H1 (cell line): ENCODE measurements around the gene CDC7. TPM values are rescaled to one million over a fixed set of nuclear protein-coding genes. Genes with fewer than 3 reads are reported as not detected.

Experiments used
- CTCF ChIA-PET: fragments of 300-600 bp; sonication (Branson Sonifier 250); formaldehyde crosslinking; loops from one replicate; lab custom pipeline; 2021; ENCODE audit not compliant: partially characterized antibody; lab: Charles Lee
- POLR2A ChIA-PET: fragments of 300-600 bp; sonication (Branson Sonifier 250); formaldehyde crosslinking; loops from one replicate; lab custom pipeline; 2021; ENCODE audit warnings: inconsistent platforms; ENCODE audit not compliant: partially characterized antibody; lab: Charles Lee
- DNase-seq, 2 experiments: peaks; one replicate each; pipeline versions ENCODE4 v3.0.0 to v3.0.0-alpha.2; 2010 to 2022; ENCODE audit warnings: low spot score in 2 of 2, low read depth in 1 of 2, mixed read lengths in 1 of 2
- FAIRE-seq: peaks from 2 replicates; lab custom pipeline; 2011; peaks lifted over from hg19 to GRCh38; lab: Jason Lieb, UNC
- H2AFZ ChIP-seq: 2 replicates; pipeline ENCODE4 v1.8.1; 2012; ENCODE audit warnings: low read length, inconsistent platforms
- H2AK5ac ChIP-seq: 2 replicates; pipeline ENCODE4 v1.6.1; 2013; ENCODE audit warnings: low read depth, low read length
- H2BK120ac ChIP-seq: replicated peaks from 2 replicates; pipeline ENCODE3; 2013; ENCODE audit warnings: low read depth, low read length, inconsistent platforms
- H2BK12ac ChIP-seq: 2 replicates; pipeline ENCODE4 v1.6.1; 2013; ENCODE audit warnings: low read depth, low read length
- H2BK15ac ChIP-seq: 2 replicates; pipeline ENCODE4 v1.6.1; 2013; ENCODE audit warnings: low read length
- H2BK20ac ChIP-seq: 2 replicates; pipeline ENCODE4 v1.6.1; 2013; ENCODE audit warnings: low read length
- H2BK5ac ChIP-seq: 2 replicates; pipeline ENCODE4 v1.6.1; 2013; ENCODE audit warnings: low read depth, low read length
- H3K14ac ChIP-seq: 2 replicates; pipeline ENCODE4 v1.6.1; 2013; ENCODE audit warnings: inconsistent platforms; ENCODE audit not compliant: insufficient read length
- H3K18ac ChIP-seq: 2 replicates; pipeline ENCODE4 v1.6.1; 2013; ENCODE audit warnings: low read length; ENCODE audit errors: extremely low read depth
- H3K23ac ChIP-seq: 2 replicates; pipeline ENCODE4 v1.6.1; 2013; ENCODE audit warnings: inconsistent platforms; ENCODE audit not compliant: insufficient read length
- H3K23me2 ChIP-seq: 2 replicates; pipeline ENCODE4 v1.6.1; 2013; ENCODE audit warnings: low read depth, low read length
- H3K27ac ChIP-seq: 2 replicates; pipeline ENCODE4 v1.6.1; 2011; ENCODE audit warnings: low read depth, low read length, inconsistent platforms
- H3K27me3 ChIP-seq, 4 experiments: replicated peaks in 1 of 4; 1 replicate in 1 of 4; 2 replicates in 3 of 4; pipeline versions ENCODE4 v1.6.1 to v1.8.1; 2011 to 2013; ENCODE audit warnings: low read length in 3 of 4, mild to moderate bottlenecking in 3 of 4, inconsistent platforms in 2 of 4, mixed read lengths in 2 of 4, moderate library complexity in 1 of 4; ENCODE audit not compliant: control insufficient read depth in 3 of 4, insufficient read depth in 3 of 4; ENCODE audit errors: extremely low read depth in 1 of 4
- H3K36me3 ChIP-seq, 4 experiments: 2 replicates each; pipeline versions ENCODE4 v1.6.1 to v1.8.1; 2011 to 2013; ENCODE audit warnings: mild to moderate bottlenecking in 4 of 4, low read length in 3 of 4, moderate library complexity in 2 of 4, control low read depth in 1 of 4, inconsistent platforms in 1 of 4; ENCODE audit not compliant: insufficient read depth in 4 of 4, control insufficient read depth in 2 of 4
- H3K4ac ChIP-seq: replicated peaks from 2 replicates; pipeline ENCODE3; 2013; ENCODE audit warnings: low read length, low read depth, mixed read lengths, inconsistent platforms; ENCODE audit not compliant: insufficient read length
- H3K4me1 ChIP-seq, 4 experiments: replicated peaks in 1 of 4; 1 replicate in 1 of 4; 2 replicates in 3 of 4; pipeline versions ENCODE4 v1.6.1 to v1.8.1; 2011 to 2013; ENCODE audit warnings: low read length in 3 of 4, inconsistent platforms in 2 of 4, mixed read lengths in 1 of 4; ENCODE audit not compliant: insufficient read depth in 4 of 4, control insufficient read depth in 3 of 4
- H3K4me2 ChIP-seq, 2 experiments: 2 replicates each; pipeline versions ENCODE4 v1.6.1 to v1.8.1; 2011 to 2013; ENCODE audit warnings: low read depth in 2 of 2, low read length in 2 of 2, control low read depth in 1 of 2, inconsistent platforms in 1 of 2, mild to moderate bottlenecking in 1 of 2; ENCODE audit not compliant: insufficient read depth in 1 of 2
- H3K4me3 ChIP-seq, 4 experiments: fragments of 200-600, 300-600 bp in 1 of 4; sonication (generic), shearing (Covaris generic), sonication (Bioruptor Twin) in 1 of 4; 2 replicates each; pipeline versions ENCODE4 v1.5.1 to v1.8.1; 2011 to 2016; ENCODE audit warnings: low read length in 4 of 4, low read depth in 3 of 4, control low read depth in 2 of 4, inconsistent platforms in 2 of 4, mild to moderate bottlenecking in 2 of 4, mixed read lengths in 1 of 4, moderate library complexity in 1 of 4; ENCODE audit not compliant: insufficient read depth in 2 of 4; ENCODE audit errors: extremely low read depth in 1 of 4
- H3K56ac ChIP-seq: replicated peaks from 2 replicates; pipeline ENCODE3; 2013; ENCODE audit warnings: low read depth, mild to moderate bottlenecking, mixed read lengths, low read length, inconsistent platforms; ENCODE audit not compliant: insufficient read length
- H3K79me1 ChIP-seq: 2 replicates; pipeline ENCODE4 v1.6.1; 2013; ENCODE audit warnings: low read depth, low read length, control low read depth
- H3K79me2 ChIP-seq, 2 experiments: 2 replicates each; pipeline versions ENCODE4 v1.6.1 to v1.8.1; 2012 to 2013; ENCODE audit warnings: low read length in 2 of 2, mild to moderate bottlenecking in 2 of 2, inconsistent platforms in 1 of 2; ENCODE audit not compliant: insufficient read depth in 2 of 2, control insufficient read depth in 1 of 2
- H3K9ac ChIP-seq, 4 experiments: replicated peaks in 1 of 4; 1 replicate in 1 of 4; 2 replicates in 3 of 4; pipeline versions ENCODE4 v1.6.1 to v1.8.1; 2011 to 2013; ENCODE audit warnings: low read depth in 3 of 4, low read length in 3 of 4, control low read depth in 2 of 4, mild to moderate bottlenecking in 2 of 4, moderate library complexity in 2 of 4, inconsistent platforms in 1 of 4; ENCODE audit errors: extremely low read depth in 1 of 4
- H3K9me3 ChIP-seq, 2 experiments: 2 replicates each; pipeline versions ENCODE4 v1.6.1 to v1.8.1; 2012 to 2013; ENCODE audit warnings: mild to moderate bottlenecking in 2 of 2, moderate library complexity in 2 of 2, control low read depth in 1 of 2, inconsistent platforms in 1 of 2, low read depth in 1 of 2, low read length in 1 of 2, mixed read lengths in 1 of 2; ENCODE audit not compliant: insufficient read depth in 2 of 2
- H4K20me1 ChIP-seq, 2 experiments: replicated peaks in 1 of 2; 2 replicates each; pipeline versions ENCODE3 to v1.8.1; 2011 to 2013; ENCODE audit warnings: inconsistent platforms in 2 of 2, low read length in 2 of 2, mild to moderate bottlenecking in 1 of 2; ENCODE audit not compliant: insufficient read depth in 2 of 2, control insufficient read depth in 1 of 2
- H4K5ac ChIP-seq: 2 replicates; pipeline ENCODE4 v1.6.1; 2013; ENCODE audit warnings: low read length, low read depth, mixed read lengths, inconsistent platforms; ENCODE audit not compliant: insufficient read length
- H4K8ac ChIP-seq: 2 replicates; pipeline ENCODE4 v1.8.0; 2013; ENCODE audit warnings: mild to moderate bottlenecking, moderate library complexity, low read length, inconsistent platforms; ENCODE audit not compliant: insufficient read depth; ENCODE audit errors: extremely low read depth
- H4K91ac ChIP-seq: replicated peaks from 2 replicates; pipeline ENCODE3; 2013; ENCODE audit warnings: low read length, mixed read lengths, inconsistent platforms; ENCODE audit not compliant: insufficient read length
- RAD21 ChIP-seq, 2 experiments: IDR thresholded peaks in 1 of 2; conservative IDR thresholded peaks in 1 of 2; 2 replicates each; pipeline ENCODE4 v1.6.1; 2011; ENCODE audit warnings: low read depth in 2 of 2, low read length in 2 of 2, improper control_type of control experiment in 1 of 2, inconsistent platforms in 1 of 2, mild to moderate bottlenecking in 1 of 2, moderate library complexity in 1 of 2
- SP2 ChIP-seq: IDR thresholded peaks from 2 replicates; pipeline ENCODE4 v1.6.1; 2012; ENCODE audit warnings: mild to moderate bottlenecking, low read length, inconsistent platforms
- WGBS, 2 experiments: shearing (Covaris generic) in 1 of 2; methylation state at CpG; one replicate each; pipeline versions ENCODE4 v1.1.6 to v1.1.7; 2013 to 2015; ENCODE audit warnings: low lambda C conversion rate in 2 of 2, mixed read lengths in 2 of 2, inconsistent platforms in 1 of 2, low coverage in 1 of 2, missing lambda C conversion rate in 1 of 2; ENCODE audit not compliant: insufficient replicate concordance in 2 of 2, insufficient coverage in 1 of 2, insufficient read length in 1 of 2; ENCODE audit errors: extremely low coverage in 1 of 2, missing lambda C conversion rate in 1 of 2; 5-methylcytosine and 5-hydroxymethylcytosine counted together
- polyA plus RNA-seq, 7 experiments: library from polyadenylated mRNA; depleted of rRNA in 3 of 7; stranded (reverse) in 5 of 7; unstranded in 2 of 7; fragments of >200 nt in 5 of 7; fragments of 200-250 nt in 2 of 7; gene quantifications; 1 replicate in 5 of 7; 2 replicates in 1 of 7; 4 replicates in 1 of 7; pipeline versions ENCODE4 v1.2.1 to v1.2.3, GENCODE V29; 2011 to 2013; ENCODE audit warnings: missing spikeins in 2 of 7, mixed read lengths in 2 of 7
- total RNA-seq: library from RNA; stranded (reverse); fragmentation: NEBNext Ultra II Directional; extraction: Animal tissue kit (Norgen Biotek cat#: 25700); gene quantifications from 2 replicates; pipeline ENCODE4 v1.2.1, GENCODE V29; 2021
- TF ChIP-seq, protein P1 (sequence below), 3 experiments: IDR thresholded peaks; 1 replicate in 2 of 3; 2 replicates in 1 of 3; pipeline versions ENCODE4 v1.5.1 to v1.6.1; 2011; ENCODE audit warnings: low read length in 3 of 3, mild to moderate bottlenecking in 3 of 3, inconsistent platforms in 2 of 3, low read depth in 1 of 3, moderate library complexity in 1 of 3; ENCODE audit not compliant: insufficient read depth in 1 of 3; ENCODE audit errors: control extremely low read depth in 1 of 3

Gene CDC7
- total and polyA plus RNA-seq, 2 of the 8 experiments (the other 6 are each of a cell fraction or from before 2014, with no cell fraction given), result 12.2 to 34.4 TPM

DNA sequence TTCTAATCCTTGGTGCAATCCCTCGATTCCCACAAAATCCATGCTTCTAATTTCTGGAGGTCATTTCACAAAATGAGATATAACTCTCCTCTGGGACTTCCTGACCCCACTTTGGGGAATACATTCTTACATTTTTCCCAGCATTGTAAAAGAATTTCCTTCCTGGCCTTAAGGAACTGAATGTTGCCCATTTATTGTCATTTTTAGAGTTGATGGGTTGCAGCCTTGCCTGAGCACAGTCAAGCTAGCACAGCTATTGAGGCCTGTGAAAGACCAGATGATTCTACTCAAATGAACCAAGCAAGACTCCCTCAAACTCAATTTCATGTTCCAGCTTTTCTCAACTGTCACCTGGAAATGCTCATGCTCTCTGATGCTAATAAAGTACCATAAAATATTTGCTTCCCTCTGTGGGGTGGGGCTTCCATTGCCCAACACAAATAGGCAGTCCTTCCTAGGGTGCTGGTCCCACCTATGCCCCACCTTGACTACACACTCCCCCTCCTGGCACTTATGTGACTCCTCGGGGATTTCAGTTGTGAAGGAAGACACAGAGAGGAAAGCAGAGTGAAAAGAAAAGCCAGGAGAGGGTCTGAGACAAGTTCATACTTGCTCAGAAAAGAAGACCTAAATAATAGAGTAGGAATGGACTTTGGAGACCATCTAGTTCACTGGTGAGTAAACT lies 24.0 kb upstream of the CDC7 start:
- Histone ChIP-seq H3K27ac (no peak overlapping the region), H3K36me3 (no peaks in the 10 kb centered on the region)
- TF ChIP-seq SP2 (no peak), RAD21 (IDR thresholded peaks at IDR 0.05 in 1 of 2, conservative IDR thresholded peaks at IDR 0.05 in 1 of 2; ENCODE audit: low read depth in 2 of 2, low read length in 2 of 2) (peak in 1 of 2 experiments; percentile 19; a peak in 2 of 4 replicates)
- TF ChIP-seq, protein P1, sequence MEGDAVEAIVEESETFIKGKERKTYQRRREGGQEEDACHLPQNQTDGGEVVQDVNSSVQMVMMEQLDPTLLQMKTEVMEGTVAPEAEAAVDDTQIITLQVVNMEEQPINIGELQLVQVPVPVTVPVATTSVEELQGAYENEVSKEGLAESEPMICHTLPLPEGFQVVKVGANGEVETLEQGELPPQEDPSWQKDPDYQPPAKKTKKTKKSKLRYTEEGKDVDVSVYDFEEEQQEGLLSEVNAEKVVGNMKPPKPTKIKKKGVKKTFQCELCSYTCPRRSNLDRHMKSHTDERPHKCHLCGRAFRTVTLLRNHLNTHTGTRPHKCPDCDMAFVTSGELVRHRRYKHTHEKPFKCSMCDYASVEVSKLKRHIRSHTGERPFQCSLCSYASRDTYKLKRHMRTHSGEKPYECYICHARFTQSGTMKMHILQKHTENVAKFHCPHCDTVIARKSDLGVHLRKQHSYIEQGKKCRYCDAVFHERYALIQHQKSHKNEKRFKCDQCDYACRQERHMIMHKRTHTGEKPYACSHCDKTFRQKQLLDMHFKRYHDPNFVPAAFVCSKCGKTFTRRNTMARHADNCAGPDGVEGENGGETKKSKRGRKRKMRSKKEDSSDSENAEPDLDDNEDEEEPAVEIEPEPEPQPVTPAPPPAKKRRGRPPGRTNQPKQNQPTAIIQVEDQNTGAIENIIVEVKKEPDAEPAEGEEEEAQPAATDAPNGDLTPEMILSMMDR (IDR thresholded peaks at IDR 0.05; ENCODE audit: control extremely low read depth in 1 of 3, insufficient read depth in 1 of 3, low read depth in 1 of 3, low read length in 3 of 3), result peak in 1 of 3 experiments; percentile 22; a peak in 2 of 4 replicates
- TF ChIP-seq, all 59 proteins: peak for 2
- Histone ChIP-seq H3K79me2 (no peaks in the 10 kb centered on the region), H3K9ac (no peak overlapping the region), H3K23ac (no peak overlapping the region), H2BK20ac (no peak overlapping the region), H2BK12ac (no peak overlapping the region), H3K4me2 (no peak overlapping the region), H3K23me2 (no peaks in the 10 kb centered on the region), H3K27me3 (no peaks in the 10 kb centered on the region), H3K18ac (no peak overlapping the region), H3K4me1 (no peaks in the 10 kb centered on the region), H2BK120ac (no peak overlapping the region), H2BK5ac (no peak overlapping the region), H2AK5ac (no peak overlapping the region), H4K91ac (no peak overlapping the region), H3K9me3 (no peaks in the 10 kb centered on the region), H2AFZ (0 out of 2 replicates have a peak overlapping the region, but pooled peaks have one; percentile 18), H3K79me1 (no peaks in the 10 kb centered on the region), H3K56ac (no peak overlapping the region), H4K5ac (no peak overlapping the region), H3K14ac (no peak overlapping the region), H3K4me3 (no peak overlapping the region), H4K20me1 (no peaks in the 10 kb centered on the region), H3K4ac (no peak overlapping the region), H2BK15ac (no peak overlapping the region), H4K8ac (no peak overlapping the region)
- FAIRE-seq, result no peak
- WGBS, 2 experiments, result 82% methylated on average over 2 of the region's 2 CpGs; no CpG with 5 or more reads in 1 of the 2 experiments
- DNase-seq, result no peak
- CTCF ChIA-PET, result interaction anchor here (2.3 kb wide), 1 partner anchor 12 kb away, joined by 8 read pairs; no protein-coding TSS in a partner anchor
- POLR2A ChIA-PET, result no interaction called here
